Putamen (tissue), 1 donor: ENCODE data around the gene ZNF618.

Experiments used
- DNase-seq: peaks from one replicate; pipeline ENCODE4 v3.0.0-alpha.2; 2016; ENCODE audit warnings: low spot score

Gene ZNF618

GRCh38 chr9:113882636-113883164, 6.6 kb downstream of the ZNF618 start:
- no peak for DNase-seq

GRCh38 chr9:113885183-113886025, 9.3 kb downstream of the ZNF618 start:
- DNase-seq = no peak

- DNase-seq = no peak
Measured at GRCh38 chr9:113886026-113886369, 9.9 kb downstream of the ZNF618 start.

- DNase-seq = no peak
Measured at GRCh38 chr9:113886466-113886865, 10.4 kb downstream of the ZNF618 start.

GRCh38 chr9:113886933-113887332, 10.8 kb downstream of the ZNF618 start:
- no peak for DNase-seq

GRCh38 chr9:113887436-113887835, 11.3 kb downstream of the ZNF618 start:
- DNase-seq = no peak

GRCh38 chr9:113888336-113888735, 12.2 kb downstream of the ZNF618 start:
- DNase-seq = no peak

- DNase-seq = no peak
Measured at GRCh38 chr9:113888976-113889375, 12.9 kb downstream of the ZNF618 start.

GRCh38 chr9:113890704-113891103, 14.6 kb downstream of the ZNF618 start:
- no peak for DNase-seq

- DNase-seq = no peak
Measured at GRCh38 chr9:113892861-113893491, 16.9 kb downstream of the ZNF618 start.

GRCh38 chr9:113894166-113894565, 18.1 kb downstream of the ZNF618 start:
- DNase-seq = no peak

- no peak for DNase-seq
Measured at GRCh38 chr9:113895526-113895925, 19.4 kb downstream of the ZNF618 start.

- no peak for DNase-seq
Measured at GRCh38 chr9:113896713-113897112, 20.6 kb downstream of the ZNF618 start.

GRCh38 chr9:113898151-113898550, 22.0 kb downstream of the ZNF618 start:
- DNase-seq = no peak

- no peak for DNase-seq
Measured at GRCh38 chr9:113898596-113898995, 22.5 kb downstream of the ZNF618 start.

GRCh38 chr9:113899205-113899604, 23.1 kb downstream of the ZNF618 start:
- DNase-seq = no peak

- no peak for DNase-seq
Measured at GRCh38 chr9:113901221-113901688, 25.1 kb downstream of the ZNF618 start.

- DNase-seq = no peak
Measured at GRCh38 chr9:113903514-113904077, 27.5 kb downstream of the ZNF618 start.

GRCh38 chr9:113906411-113907110, 30.5 kb downstream of the ZNF618 start:
- no peak for DNase-seq

- DNase-seq = no peak
Measured at GRCh38 chr9:113907282-113907681, 31.2 kb downstream of the ZNF618 start.

- no peak for DNase-seq
Measured at GRCh38 chr9:113909421-113909820, 33.3 kb downstream of the ZNF618 start.

GRCh38 chr9:113910036-113910639, 34.0 kb downstream of the ZNF618 start:
- DNase-seq = no peak
